Left cardiac atrium (tissue), 4 donors: ENCODE results near the gene ATP8B3. TPM values are rescaled to one million over a fixed set of nuclear protein-coding genes. Genes with fewer than 3 reads are reported as not detected.
A peak's percentile ranks its signal among the peaks of the same experiment; 100 is the strongest.

ENCODE experiments used
- ATAC-seq, 2 donors: fragments of 200-7000 bp; cut with Tn5 transposase; one replicate each; pipeline ENCODE4 v1.9.1; 2020; ENCODE audit warnings: mild to moderate bottlenecking in 2 of 2, moderate library complexity in 2 of 2
- DNase-seq: peaks from one replicate; pipeline ENCODE4 v3.0.0-alpha.2; 2020
- intact Hi-C, 2 donors: fragments of 100-400 bp; cut with DNase I; formaldehyde crosslinking; loops; one replicate each; pipeline versions ENCODE4 v1.14.1 to v1.15.1; 2022 to 2023
- long read RNA-seq: library from polyadenylated mRNA; unstranded; transcript quantifications from one replicate; pipeline ENCODE4 v2.0.0, GENCODE V29; 2021
- total RNA-seq, 2 donors: library from RNA; stranded (reverse); fragmentation: NEBNext Ultra II Directional; extraction: Animal tissue kit (Norgen Biotek cat#: 25700); gene quantifications; one replicate each; pipeline ENCODE4 v1.2.1, GENCODE V29; 2021
- donor health status: DM: no; HTN: yes; CAD: no.
- donor health status: DM: no; HTN: yes; CAD: no; lungs with severe emphysema.
- donor health status: DM: yes; HTN: yes; CAD: no.
- donor health status: Dilated cardiomyopathy.

ATP8B3 gene, protein sequence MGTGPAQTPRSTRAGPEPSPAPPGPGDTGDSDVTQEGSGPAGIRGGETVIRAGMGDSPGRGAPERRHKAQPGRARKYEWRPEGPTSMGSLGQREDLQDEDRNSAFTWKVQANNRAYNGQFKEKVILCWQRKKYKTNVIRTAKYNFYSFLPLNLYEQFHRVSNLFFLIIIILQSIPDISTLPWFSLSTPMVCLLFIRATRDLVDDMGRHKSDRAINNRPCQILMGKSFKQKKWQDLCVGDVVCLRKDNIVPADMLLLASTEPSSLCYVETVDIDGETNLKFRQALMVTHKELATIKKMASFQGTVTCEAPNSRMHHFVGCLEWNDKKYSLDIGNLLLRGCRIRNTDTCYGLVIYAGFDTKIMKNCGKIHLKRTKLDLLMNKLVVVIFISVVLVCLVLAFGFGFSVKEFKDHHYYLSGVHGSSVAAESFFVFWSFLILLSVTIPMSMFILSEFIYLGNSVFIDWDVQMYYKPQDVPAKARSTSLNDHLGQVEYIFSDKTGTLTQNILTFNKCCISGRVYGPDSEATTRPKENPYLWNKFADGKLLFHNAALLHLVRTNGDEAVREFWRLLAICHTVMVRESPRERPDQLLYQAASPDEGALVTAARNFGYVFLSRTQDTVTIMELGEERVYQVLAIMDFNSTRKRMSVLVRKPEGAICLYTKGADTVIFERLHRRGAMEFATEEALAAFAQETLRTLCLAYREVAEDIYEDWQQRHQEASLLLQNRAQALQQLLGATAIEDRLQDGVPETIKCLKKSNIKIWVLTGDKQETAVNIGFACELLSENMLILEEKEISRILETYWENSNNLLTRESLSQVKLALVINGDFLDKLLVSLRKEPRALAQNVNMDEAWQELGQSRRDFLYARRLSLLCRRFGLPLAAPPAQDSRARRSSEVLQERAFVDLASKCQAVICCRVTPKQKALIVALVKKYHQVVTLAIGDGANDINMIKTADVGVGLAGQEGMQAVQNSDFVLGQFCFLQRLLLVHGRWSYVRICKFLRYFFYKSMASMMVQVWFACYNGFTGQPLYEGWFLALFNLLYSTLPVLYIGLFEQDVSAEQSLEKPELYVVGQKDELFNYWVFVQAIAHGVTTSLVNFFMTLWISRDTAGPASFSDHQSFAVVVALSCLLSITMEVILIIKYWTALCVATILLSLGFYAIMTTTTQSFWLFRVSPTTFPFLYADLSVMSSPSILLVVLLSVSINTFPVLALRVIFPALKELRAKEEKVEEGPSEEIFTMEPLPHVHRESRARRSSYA (N-terminal part only)
- total RNA-seq: 1 to 10 TPM in 1 of 2 donors, under 1 TPM in 1; 0.52 to 1.6 TPM
- long read RNA-seq, partial matches to known transcripts: 0 of 2 reads
- long read RNA-seq, other reads (novel, unspliced or antisense): 2 of 2 reads

DNA sequence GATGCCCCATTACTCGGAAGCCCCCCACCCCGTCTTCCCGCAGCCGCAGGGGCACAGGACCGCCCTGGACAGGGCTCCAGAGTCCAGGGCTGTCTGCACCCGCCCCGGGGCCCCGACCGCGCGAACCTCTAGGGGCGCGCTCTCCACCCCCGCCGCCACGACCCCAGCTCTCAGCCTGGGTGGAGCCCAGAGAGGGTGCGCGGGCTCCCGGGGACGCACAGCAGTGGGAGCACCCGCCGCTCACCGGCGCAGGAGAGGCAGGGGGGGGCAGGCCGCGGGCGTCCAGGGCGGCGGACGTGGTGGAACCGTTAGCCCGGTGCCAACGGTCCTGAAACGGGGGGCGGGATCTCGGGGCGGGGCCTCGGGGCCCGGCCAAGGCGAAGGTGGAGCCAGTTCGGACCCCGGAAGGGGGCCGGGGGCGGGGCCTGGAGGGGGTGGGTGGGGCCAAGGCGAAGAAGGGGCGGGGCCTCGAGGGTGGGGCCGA, at the start of gene ATP8B3:
TSS of gene ATP8B3 (minus strand) at position 335 of the 484 bp plus-strand sequence. CDS start 540 bp downstream, outside the sequence.
- DNase-seq (no peak), ATAC-seq (peak in 1 of 2 donors; percentile 3)
- intact Hi-C loops: no loop called here

DNA sequence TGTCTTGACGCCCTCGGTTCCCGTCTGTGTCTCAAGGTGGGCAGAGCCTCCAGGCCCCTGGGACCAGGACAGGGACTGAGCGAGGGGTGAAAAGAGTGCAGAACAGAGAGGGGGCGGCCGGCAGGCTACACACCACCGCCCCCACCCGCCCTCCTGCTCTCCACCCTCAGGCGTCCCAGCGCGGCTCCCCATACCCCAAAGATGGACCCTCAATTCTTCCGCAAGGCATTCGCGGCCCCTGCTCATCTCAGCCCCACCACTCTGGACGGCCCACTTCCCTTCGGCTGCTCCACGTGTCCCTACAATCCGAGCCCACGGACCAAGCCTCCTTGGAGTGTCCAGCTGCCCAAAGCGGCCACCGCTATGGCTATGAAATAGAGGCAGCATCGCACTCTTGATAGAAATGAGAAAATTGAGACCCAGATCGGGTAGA, 49.5 kb upstream of the ATP8B3 start:
- ATAC-seq (no peak), DNase-seq (no peak)
- intact Hi-C loops: no loop called here

DNA sequence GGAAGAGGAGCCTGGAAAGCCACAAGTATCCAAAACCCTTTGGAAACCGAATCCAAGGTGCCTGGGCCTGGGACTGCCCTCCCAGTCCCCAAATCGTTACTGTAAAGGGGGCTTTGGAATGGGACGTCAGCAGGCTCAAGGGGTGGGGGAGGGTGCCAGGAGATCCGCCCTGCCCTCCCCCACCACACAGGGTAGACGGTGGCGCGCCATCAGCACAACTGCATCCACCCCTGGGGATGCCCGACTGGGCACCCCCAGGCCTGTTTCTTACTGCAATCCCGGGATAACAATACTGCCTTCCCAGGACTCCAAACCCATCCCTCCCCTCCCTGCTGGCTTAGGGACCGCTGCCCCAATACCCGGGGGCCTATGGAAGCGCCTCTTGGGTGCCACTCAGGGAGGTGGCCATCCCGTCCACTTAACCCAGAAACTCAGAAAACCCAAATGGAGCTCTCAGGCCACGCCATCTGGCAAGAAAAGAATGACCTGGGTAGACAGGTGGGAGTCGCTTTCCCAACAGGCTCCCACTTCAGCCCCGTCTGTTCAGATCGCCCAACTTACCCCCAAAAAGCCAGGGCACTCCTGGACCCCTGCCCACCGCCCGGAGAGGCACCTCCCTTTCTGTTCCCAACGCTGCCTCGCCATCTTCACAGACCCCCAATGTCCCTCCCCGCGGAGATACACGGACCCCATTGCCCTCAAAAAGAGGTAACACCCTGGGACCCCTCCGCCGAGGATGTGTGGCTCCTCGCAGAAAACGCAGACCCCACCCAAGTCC, 48.9 kb upstream of the ATP8B3 start:
- DNase-seq (no peak), ATAC-seq (no peak)
- intact Hi-C loops: no loop called here

DNA sequence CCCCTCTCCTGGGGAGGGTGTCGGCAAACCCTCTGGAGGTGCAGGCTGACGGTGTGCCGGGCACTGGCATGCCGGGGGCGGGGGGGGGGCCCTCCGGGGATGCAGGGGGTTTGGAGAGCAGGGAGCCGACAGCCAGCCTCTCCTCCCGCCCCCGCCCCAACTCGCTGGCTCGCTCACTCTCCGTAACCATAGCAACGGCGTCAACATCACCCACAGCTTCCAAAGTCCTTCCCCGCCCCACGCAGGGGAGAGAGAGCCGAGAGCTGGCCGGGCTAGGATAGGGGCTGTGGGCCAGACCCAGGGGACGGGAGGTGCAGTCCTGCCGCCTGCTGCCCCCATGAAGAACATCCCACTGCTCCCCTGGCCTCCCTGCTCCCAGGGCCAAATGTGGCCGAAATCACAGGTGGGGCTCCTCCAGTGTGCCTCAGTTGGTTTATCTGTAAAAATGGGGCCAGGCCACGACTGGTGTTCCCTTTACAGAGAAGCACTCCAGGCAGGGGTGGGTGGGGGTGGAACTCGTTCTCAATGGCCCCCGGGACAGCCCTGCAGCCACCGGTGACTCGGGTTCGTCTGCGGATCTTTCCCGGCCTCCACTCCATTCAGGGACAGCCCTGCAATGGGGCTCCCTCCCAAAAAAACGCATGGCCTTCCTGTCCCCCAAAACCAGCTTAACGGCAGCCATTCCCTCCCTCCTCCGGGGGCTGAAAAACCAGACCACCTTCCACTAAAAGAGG, 48.1 kb upstream of the ATP8B3 start:
- DNase-seq: peak; percentile 79

DNA sequence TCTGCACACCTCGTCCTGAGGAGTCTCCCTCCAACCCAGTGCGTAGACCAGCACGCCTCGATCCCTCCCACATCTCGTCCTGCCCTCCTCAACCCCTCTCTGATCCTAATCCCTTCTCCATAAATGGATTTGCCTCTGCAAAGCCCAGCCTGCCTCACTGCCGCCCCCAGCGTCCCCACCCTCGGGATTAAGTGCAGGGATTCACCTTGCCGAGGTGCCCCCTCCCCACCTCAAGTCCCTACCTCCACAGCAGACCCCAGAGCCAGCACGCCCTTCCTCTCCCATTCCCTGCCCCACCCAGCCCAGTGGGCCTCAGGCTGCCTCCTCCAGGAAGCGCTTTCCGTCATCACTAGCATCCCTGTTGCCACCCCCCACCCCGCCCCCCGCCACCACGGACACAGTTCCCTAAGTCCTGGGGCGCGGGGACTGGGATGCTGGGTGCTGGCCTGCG, 47.3 kb upstream of the ATP8B3 start:
- DNase-seq (no peak), ATAC-seq (no peak)
- intact Hi-C loops: no loop called here

More for the DNA sequence above, 48.1 kb upstream of the ATP8B3 start:
- no peak for ATAC-seq
- intact Hi-C loops: no loop called here

DNA sequence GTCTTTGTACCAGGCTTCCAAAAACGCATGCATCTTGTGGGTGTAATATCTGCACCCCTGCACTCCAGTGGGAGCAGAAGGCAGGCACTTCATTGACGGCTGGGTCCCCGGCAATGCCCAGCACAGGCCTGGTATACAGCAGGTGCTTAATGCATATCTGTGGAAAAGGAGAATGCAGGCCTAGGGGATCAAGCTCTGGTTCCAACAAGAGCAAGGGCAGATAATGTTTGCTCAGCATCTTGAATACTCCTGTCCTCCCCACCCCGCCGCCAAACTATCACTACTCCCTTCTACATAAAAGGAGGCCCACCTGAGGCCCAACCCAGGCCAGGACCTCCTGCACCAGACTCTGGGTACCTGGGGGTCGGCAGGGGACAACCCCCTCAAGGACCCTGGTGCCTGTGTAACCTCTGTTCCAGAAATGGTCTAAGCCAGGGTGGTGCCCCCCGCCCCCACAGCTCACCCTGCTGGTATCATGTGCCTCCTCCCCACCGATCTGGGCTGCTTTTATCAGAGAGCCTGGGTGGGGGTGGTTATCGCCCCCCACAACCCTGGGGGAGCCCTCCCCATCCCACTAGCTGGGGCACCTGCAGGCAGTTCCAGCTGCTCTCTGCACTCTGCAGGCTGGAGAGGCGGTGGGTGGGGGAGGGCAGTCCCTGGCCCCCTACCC, 46.5 kb upstream of the ATP8B3 start:
- intact Hi-C loops: no loop called here
- DNase-seq (no peak), ATAC-seq (no peak)

DNA sequence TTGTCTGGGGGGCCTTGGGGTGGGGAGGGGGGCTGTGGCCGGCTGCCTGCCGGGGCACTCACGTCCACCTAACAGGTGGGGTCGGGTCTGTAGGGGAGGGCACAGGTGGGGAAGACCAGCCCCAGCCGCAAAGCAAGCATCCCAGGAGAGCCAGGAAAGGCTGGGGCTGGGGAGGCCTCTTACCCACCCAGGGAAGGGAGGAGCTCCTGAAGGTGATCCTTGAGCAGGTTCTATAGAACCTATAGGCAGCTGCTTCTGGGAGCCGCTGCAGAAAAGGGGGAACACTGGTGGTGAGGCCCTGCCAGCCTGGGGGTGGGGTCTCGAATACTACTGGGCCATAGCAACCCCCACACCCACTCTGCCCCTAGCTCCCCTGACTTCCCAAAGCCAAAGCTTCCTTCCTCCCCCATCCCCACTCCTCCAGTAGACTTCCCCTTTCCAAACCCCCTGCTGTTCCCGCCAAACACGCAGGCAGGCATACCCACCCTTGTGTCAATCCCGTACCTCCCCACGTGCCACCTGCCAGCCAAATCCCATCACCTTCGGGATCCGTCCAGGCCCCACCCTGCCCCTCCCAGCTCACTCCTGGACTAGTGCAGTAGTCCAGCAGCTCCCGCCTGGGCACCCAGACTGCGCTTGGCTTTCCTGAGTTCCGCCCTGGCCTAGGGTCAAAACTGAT, 45.7 kb upstream of the ATP8B3 start:
- ATAC-seq (no peak), DNase-seq (no peak)
- intact Hi-C loops: no loop called here

DNA sequence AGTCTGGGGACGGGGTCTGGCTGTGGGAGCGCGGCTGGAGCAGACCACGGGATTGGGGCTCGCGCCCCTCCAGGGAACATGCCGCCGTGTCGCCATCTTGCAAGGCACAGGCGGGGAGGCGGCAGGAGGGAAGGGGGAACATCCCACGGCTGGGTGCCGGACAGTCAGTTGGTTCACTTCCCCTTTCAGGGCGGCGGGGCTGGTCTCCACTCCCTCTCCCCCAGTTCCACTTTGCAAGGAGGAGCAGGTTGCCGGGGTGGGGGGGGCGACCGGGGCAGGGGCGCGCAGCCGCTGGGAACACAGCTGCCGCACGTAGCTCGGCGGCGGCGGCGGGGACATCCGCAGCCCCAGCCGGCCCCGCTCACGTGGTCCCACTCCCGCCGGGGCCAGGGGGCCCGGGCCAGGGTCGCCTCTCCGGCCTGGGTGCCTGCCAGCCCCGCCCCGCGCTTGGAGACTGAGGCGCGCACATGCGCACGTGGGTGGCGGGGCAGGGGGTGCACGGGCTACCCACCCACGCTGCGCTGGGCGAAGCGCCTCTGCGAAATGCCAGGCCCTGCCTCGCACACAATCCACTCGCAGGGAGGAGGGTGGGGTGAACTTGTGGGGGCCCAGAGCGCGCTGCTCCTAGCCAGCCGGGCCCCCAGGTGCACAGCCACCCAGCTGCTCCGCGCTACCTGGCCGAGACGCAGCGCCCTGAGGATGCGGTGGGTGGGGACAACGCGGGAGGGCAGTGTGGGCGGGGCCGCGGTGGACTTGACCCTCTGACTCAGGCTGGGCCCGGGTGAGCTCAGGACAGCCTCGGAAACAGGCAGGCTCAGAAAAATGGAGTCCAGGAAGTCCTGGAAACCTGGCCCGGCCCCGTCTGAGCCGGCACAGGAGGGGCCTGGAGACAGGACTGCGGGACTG, 44.9 kb upstream of the ATP8B3 start:
- DNase-seq (peak; percentile 90), ATAC-seq (peak; percentile 25 to 61)
- intact Hi-C loops: no loop called here

DNA sequence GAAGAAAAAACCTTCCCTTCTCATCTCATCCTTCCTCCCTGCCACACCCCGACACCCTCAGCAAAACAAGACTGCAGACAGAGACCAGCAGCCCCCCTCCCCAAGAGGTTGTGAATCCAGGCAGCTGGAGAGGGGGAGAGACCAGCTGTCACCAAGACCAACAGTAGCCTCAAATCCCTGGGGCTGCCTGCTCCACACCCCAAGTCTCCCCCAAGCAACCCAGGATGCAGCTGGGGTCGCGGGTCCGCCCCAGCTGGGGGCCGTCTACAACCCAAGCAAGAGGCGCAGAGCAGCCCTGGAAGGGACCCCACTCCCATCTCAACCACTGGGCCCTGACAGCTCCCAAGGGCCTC, 44.2 kb upstream of the ATP8B3 start:
- ATAC-seq (no peak), DNase-seq (no peak)
- intact Hi-C loops: no loop called here

DNA sequence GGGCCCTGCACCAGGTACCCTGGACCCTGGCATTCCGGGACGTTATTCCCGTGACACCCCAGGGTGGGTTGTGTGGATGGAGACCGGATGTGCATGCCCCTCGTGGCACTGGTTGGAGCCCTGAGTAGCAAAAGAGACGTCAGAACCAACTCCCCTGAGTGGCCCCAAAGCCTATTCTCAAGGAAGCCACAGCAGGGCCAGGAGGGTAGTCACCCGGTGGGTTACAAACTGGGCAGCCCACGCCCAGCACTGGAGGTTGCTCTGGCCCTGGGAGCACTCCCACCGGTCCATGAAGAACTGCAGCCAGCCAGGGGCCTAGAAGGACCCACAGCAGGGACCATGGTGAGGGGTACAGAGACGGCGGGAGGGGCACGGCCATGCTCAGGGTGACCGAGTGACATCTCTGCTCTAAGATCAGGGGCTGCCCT, 43.8 kb upstream of the ATP8B3 start:
- ATAC-seq: no peak
- intact Hi-C loops: no loop called here
- DNase-seq: no peak

DNA sequence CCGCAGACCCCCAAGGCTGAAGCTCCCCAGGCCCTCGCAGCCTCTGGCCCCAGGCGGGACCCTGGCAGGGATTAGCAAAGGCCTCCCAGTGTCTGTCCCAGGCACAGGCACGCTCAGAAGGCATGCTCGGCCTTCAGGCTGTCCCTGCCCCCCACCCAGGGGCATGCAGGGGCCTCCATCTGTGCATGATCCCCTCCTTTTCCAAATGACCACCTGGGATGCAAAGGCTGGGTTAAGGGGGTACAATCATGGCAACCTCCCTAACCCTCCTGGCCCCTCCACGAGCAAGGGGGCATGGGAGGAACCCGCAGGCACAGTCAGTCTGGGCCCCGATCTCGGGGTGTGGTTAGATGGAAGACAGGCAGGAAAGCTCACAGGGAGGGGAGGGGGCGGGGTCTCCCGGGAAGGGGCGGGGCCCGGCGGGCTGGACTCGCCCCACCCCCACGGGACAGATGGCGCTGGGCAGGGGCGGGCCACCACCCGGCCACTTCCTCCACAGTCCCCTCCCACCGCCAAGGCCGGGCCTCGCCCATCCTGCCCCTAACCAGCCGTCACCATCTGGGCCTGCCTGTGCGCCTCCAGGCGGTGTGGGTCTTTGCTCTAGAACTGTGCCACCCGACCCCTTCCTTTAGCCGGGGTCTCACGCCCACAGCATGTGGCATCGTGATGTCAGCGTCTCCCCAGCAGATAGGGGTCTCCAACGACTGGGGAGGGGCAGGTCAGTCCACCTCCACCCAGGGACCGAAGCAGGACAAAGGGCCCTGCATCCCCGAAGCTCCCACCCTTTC, 43.2 kb upstream of the ATP8B3 start:
- intact Hi-C loops: no loop called here
- peak; percentile 93 for DNase-seq

DNA sequence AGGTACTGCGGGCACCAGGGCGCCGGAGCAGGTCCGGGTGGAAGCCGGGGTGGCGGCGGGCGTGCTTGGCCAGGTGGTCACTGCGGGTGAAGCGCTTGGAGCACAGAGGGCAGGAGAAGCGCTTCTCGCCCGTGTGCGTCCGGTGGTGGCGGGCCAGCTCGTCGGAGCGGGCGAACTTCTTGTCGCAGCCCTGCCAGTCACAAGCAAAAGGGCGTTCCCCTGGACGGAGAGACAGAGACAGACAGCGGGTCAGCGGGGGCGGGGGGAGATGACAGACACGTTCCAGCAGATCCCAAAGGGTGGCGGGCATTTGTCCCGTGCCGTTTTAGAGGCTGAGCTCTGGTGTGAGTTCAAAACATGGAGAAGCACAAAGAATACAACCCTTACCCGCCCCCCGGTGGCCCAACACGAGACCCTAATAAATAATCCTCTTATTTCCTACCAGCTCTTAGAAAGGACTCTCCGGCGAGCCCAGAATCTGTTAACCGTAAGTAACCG, 42.5 kb upstream of the ATP8B3 start:
- ATAC-seq (peak in 1 of 2 donors; percentile 6), DNase-seq (peak; percentile 63)
- intact Hi-C loops: no loop called here

More for the DNA sequence above, 43.2 kb upstream of the ATP8B3 start:
- peak; percentile 74 to 84 for ATAC-seq

DNA sequence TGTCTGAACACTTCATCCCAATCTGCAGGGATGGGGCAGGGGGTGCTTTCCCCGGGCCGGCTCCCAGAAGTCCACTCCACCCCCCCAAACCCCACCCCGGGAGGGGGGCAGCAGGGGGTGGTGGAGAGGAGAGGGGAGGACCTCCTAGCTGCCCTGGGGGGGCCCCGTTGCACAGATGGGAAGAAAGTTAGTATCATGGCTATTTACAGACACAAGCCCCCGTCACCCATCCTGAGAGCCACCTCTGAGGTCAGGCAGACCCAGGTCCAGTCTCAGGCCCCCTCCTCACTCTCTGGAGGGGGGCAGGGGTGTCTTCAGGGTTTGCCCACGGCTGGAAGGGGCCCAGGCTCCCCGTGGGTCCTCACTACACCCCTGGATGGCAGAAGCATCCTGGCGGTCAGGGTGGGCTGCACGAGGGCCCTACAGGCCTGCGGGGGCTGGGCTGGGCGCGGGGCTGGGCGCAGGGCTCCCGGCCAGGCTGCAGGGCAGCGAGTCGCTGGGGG, 42.0 kb upstream of the ATP8B3 start:
- DNase-seq: peak; percentile 35
- no peak for ATAC-seq
- intact Hi-C loops: no loop called here

DNA sequence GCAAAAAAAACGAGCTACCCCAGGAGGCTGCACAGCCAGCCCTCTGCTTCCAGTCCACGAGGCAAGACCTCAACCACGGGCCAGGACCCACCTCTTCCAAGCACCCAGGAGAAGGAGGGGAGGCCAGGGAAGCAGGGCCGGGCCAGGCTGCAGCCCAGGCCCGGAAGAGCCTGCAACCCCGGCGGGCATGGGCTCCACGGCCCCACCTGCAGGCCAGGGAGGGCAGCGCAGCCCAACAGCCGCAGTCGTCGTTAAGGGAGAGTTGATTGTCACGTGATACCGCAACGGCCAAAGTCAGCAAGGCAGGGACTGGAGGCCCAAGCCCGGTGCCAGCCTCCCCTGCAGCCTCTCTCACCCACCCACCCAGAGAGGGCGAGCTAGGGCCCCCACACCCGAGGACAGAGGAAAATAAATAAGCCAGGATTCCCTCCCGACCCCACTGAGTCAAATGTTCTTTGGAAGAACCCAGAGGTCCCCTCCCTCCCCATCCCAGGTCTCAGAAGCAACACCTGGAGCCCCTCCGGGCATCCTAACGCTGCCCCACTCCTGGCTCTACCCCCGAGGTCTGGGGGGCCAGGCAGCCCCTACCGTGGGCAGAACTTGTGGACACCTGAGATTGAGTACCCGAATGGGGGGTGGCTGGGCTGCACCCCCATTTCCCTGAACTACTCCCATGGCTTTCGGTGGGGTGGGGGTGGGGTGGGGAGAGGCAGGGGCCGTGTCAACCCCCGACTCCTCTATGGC, 41.4 kb upstream of the ATP8B3 start:
- peak; percentile 78 for DNase-seq
- intact Hi-C loops: no loop called here
- peak; percentile 1 to 4 for ATAC-seq
